IMR-90 (cell line): ENCODE measurements around the gene EHD4.

Source experiments
- BHLHE40 ChIP-seq: fragments of 150-350 bp; IDR thresholded peaks from 2 replicates; pipeline ENCODE4 v1.6.1; 2016; ENCODE audit warnings: mild to moderate bottlenecking, low read depth, low read length
- CEBPB ChIP-seq: IDR thresholded peaks from 2 replicates; pipeline ENCODE4 v1.6.1; 2012; ENCODE audit warnings: low read depth, low read length, improper control_type of control experiment
- CTCF ChIP-seq: conservative IDR thresholded peaks from 2 replicates; pipeline ENCODE4 v1.5.1; 2012; ENCODE audit warnings: mild to moderate bottlenecking, low read depth, low read length, improper control_type of control experiment
- ELK1 ChIP-seq: fragments of 150-350 bp; IDR thresholded peaks from 2 replicates; pipeline ENCODE4 v1.6.1; 2016; ENCODE audit warnings: low read depth, mild to moderate bottlenecking, low read length, moderate library complexity, borderline replicate concordance
- FOS ChIP-seq: fragments of 150-350 bp; IDR thresholded peaks from 2 replicates; pipeline ENCODE4 v1.6.1; 2016; ENCODE audit warnings: low read depth, low read length
- MAZ ChIP-seq: IDR thresholded peaks from 2 replicates; pipeline ENCODE4 v1.6.1; 2012; ENCODE audit warnings: low read depth, mild to moderate bottlenecking, low read length, improper control_type of control experiment, moderate library complexity, borderline replicate concordance
- MXI1 ChIP-seq: IDR thresholded peaks from 2 replicates; pipeline ENCODE4 v1.6.1; 2012; ENCODE audit warnings: low read depth, mild to moderate bottlenecking, low read length, moderate library complexity, borderline replicate concordance
- POLR2A ChIP-seq: IDR thresholded peaks from 2 replicates; pipeline ENCODE4 v1.6.1; 2012; ENCODE audit warnings: mild to moderate bottlenecking, low read depth, low read length
- RCOR1 ChIP-seq: IDR thresholded peaks from 2 replicates; pipeline ENCODE4 v1.6.1; 2012; ENCODE audit warnings: mild to moderate bottlenecking, low read length, improper control_type of control experiment; ENCODE audit not compliant: insufficient replicate concordance
- SMC3 ChIP-seq: fragments of 150-350 bp; IDR thresholded peaks from 2 replicates; pipeline ENCODE4 v1.6.1; 2016; ENCODE audit warnings: low read depth, mild to moderate bottlenecking, antibody characterized with exemption, low read length, moderate library complexity

- TF ChIP-seq MXI1 (no peak), CTCF (no peak), MAZ (no peak), FOS (no peak), CEBPB (no peak), POLR2A (no peak), RCOR1 (no peak), BHLHE40 (no peak), SMC3 (no peak), ELK1 (no peak)
Observed at GRCh38 chr15:41936649-41937567, 35.4 kb downstream of the EHD4 start.
